HEK293 (cell line): Measurements from ENCODE around the gene MYO1F.

Source experiments
- AEBP2 ChIP-seq: fragments of 450-650 bp; formaldehyde crosslinking; IDR thresholded peaks from 2 replicates; pipeline ENCODE4 v1.5.1; 2016; ENCODE audit warnings: missing biosample characterization, missing genetic modification characterization, borderline replicate concordance
- ELK4 ChIP-seq: IDR thresholded peaks from 2 replicates; pipeline ENCODE4 v1.6.1; 2011; ENCODE audit warnings: mild to moderate bottlenecking, low read depth, low read length, borderline replicate concordance
- GLIS2 ChIP-seq: fragments of 450-650 bp; formaldehyde crosslinking; IDR thresholded peaks from 2 replicates; pipeline ENCODE4 v1.5.1; 2016; ENCODE audit warnings: missing biosample characterization, missing genetic modification characterization
- HOXA7 ChIP-seq: sonication (generic); formaldehyde crosslinking; IDR thresholded peaks from 2 replicates; pipeline ENCODE4 v1.8.1; 2022; ENCODE audit warnings: missing genetic modification reagents, borderline replicate concordance
- HOXC10 ChIP-seq: sonication (generic); formaldehyde crosslinking; IDR thresholded peaks from 2 replicates; pipeline ENCODE4 v1.8.1; 2023; ENCODE audit warnings: mild to moderate bottlenecking, missing genetic modification reagents
- PATZ1 ChIP-seq: fragments of 450-650 bp; formaldehyde crosslinking; IDR thresholded peaks from 2 replicates; pipeline ENCODE4 v1.5.1; 2016; ENCODE audit warnings: missing biosample characterization, missing genetic modification characterization
- REPIN1 ChIP-seq: fragments of 450-650 bp; formaldehyde crosslinking; IDR thresholded peaks from 2 replicates; pipeline ENCODE4 v1.5.1; 2017; ENCODE audit warnings: missing biosample characterization, missing genetic modification characterization, low read depth
- SALL2 ChIP-seq: fragments of 450-650 bp; formaldehyde crosslinking; IDR thresholded peaks from 2 replicates; pipeline ENCODE4 v1.5.0; 2017; ENCODE audit warnings: missing biosample characterization, mild to moderate bottlenecking, missing genetic modification characterization, borderline replicate concordance
- SCRT2 ChIP-seq: fragments of 450-650 bp; formaldehyde crosslinking; IDR thresholded peaks from 2 replicates; pipeline ENCODE4 v1.5.1; 2016; ENCODE audit warnings: missing biosample characterization, missing genetic modification characterization
- ZBTB1 ChIP-seq: fragments of 450-650 bp; formaldehyde crosslinking; IDR thresholded peaks from 2 replicates; pipeline ENCODE4 v1.5.1; 2016; ENCODE audit warnings: missing biosample characterization, missing genetic modification characterization
- ZBTB11 ChIP-seq: fragments of 450-650 bp; formaldehyde crosslinking; conservative IDR thresholded peaks from 2 replicates; pipeline ENCODE4 v1.5.1; 2016; ENCODE audit warnings: low read depth, missing biosample characterization, missing genetic modification characterization
- ZFHX2 ChIP-seq: fragments of 450-650 bp; formaldehyde crosslinking; conservative IDR thresholded peaks from 2 replicates; pipeline ENCODE4 v1.5.1; 2016; ENCODE audit warnings: missing biosample characterization, missing genetic modification characterization
- ZNF10 ChIP-seq: fragments of 450-650 bp; formaldehyde crosslinking; IDR thresholded peaks from 2 replicates; pipeline ENCODE4 v1.5.1; 2017; ENCODE audit warnings: missing biosample characterization, missing genetic modification characterization
- ZNF138 ChIP-seq: fragments of 450-650 bp; formaldehyde crosslinking; IDR thresholded peaks from 2 replicates; pipeline ENCODE4 v1.5.1; 2016; ENCODE audit warnings: missing biosample characterization, missing genetic modification characterization, borderline replicate concordance
- ZNF140 ChIP-seq: fragments of 450-650 bp; formaldehyde crosslinking; IDR thresholded peaks from 2 replicates; pipeline ENCODE4 v1.5.1; 2016; ENCODE audit warnings: missing biosample characterization, missing genetic modification characterization
- ZNF19 ChIP-seq: fragments of 450-650 bp; formaldehyde crosslinking; IDR thresholded peaks from 2 replicates; pipeline ENCODE4; 2016; ENCODE audit warnings: missing biosample characterization, missing genetic modification characterization, low read depth
- ZNF311 ChIP-seq: fragments of 450-650 bp; formaldehyde crosslinking; IDR thresholded peaks from 2 replicates; pipeline ENCODE4 v1.5.1; 2017; ENCODE audit warnings: missing biosample characterization, missing genetic modification characterization, borderline replicate concordance
- ZNF354C ChIP-seq: fragments of 450-650 bp; formaldehyde crosslinking; IDR thresholded peaks from 2 replicates; pipeline ENCODE4 v1.5.1; 2016; ENCODE audit warnings: missing biosample characterization, missing genetic modification characterization, low read depth, borderline replicate concordance
- ZNF398 ChIP-seq: fragments of 450-650 bp; formaldehyde crosslinking; IDR thresholded peaks from 2 replicates; pipeline ENCODE4 v1.5.1; 2017; ENCODE audit warnings: missing biosample characterization, missing genetic modification characterization
- ZNF404 ChIP-seq: fragments of 450-650 bp; formaldehyde crosslinking; IDR thresholded peaks from 2 replicates; pipeline ENCODE4 v1.5.1; 2017; ENCODE audit warnings: missing biosample characterization, missing genetic modification characterization
- ZNF514 ChIP-seq: fragments of 450-650 bp; formaldehyde crosslinking; IDR thresholded peaks from 2 replicates; pipeline ENCODE4 v1.5.1; 2016; ENCODE audit warnings: missing biosample characterization, missing genetic modification characterization
- ZNF544 ChIP-seq: fragments of 450-650 bp; formaldehyde crosslinking; IDR thresholded peaks from 2 replicates; pipeline ENCODE4 v1.5.0; 2017; ENCODE audit warnings: missing biosample characterization, missing genetic modification characterization
- ZNF555 ChIP-seq: fragments of 450-650 bp; formaldehyde crosslinking; conservative IDR thresholded peaks from 2 replicates; pipeline ENCODE4 v1.5.1; 2017; ENCODE audit warnings: missing biosample characterization, mild to moderate bottlenecking, missing genetic modification characterization, inconsistent platforms
- ZNF623 ChIP-seq: fragments of 450-650 bp; formaldehyde crosslinking; IDR thresholded peaks from 2 replicates; pipeline ENCODE4 v1.5.1; 2016; ENCODE audit warnings: missing biosample characterization, missing genetic modification characterization
- ZNF645 ChIP-seq: fragments of 450-650 bp; formaldehyde crosslinking; IDR thresholded peaks from 2 replicates; pipeline ENCODE4; 2016; ENCODE audit warnings: missing biosample characterization, missing genetic modification characterization
- ZNF660 ChIP-seq: fragments of 450-650 bp; IDR thresholded peaks from 2 replicates; pipeline ENCODE4 v1.5.1; 2018; ENCODE audit warnings: missing biosample characterization, mild to moderate bottlenecking, missing genetic modification characterization
- ZNF664 ChIP-seq: fragments of 450-650 bp; formaldehyde crosslinking; IDR thresholded peaks from 2 replicates; pipeline ENCODE4 v1.5.1; 2016; ENCODE audit warnings: missing biosample characterization, missing genetic modification characterization
- ZNF707 ChIP-seq: fragments of 450-650 bp; formaldehyde crosslinking; IDR thresholded peaks from 2 replicates; pipeline ENCODE4 v1.5.1; 2016; ENCODE audit warnings: missing biosample characterization, missing genetic modification characterization
- ZNF830 ChIP-seq: fragments of 450-650 bp; IDR thresholded peaks from 2 replicates; pipeline ENCODE4 v1.5.0; 2018; ENCODE audit warnings: missing biosample characterization, missing genetic modification characterization, low read depth, mild to moderate bottlenecking, moderate library complexity

Gene MYO1F

GRCh38 chr19:8592231-8593009, 15.2 kb upstream of the MYO1F start (continued):
- no peak for TF ChIP-seq ELK4
- TF ChIP-seq ZNF140 (tag by site-specific recombination) = no peak
- no peak for TF ChIP-seq ZNF138 (tag by site-specific recombination)
- TF ChIP-seq REPIN1 = no peak
- TF ChIP-seq ZNF514 = no peak
- TF ChIP-seq ZNF707 (tag by site-specific recombination) = no peak
- TF ChIP-seq SCRT2 (tag by site-specific recombination) = peak; percentile 72
- TF ChIP-seq ZNF555 (tag by site-specific recombination) = no peak
- no peak for TF ChIP-seq ZNF660 (tag by site-specific recombination)
- no peak for TF ChIP-seq ZNF404 (tag by site-specific recombination)
- no peak for TF ChIP-seq ZNF645
- TF ChIP-seq ZBTB1 = no peak
- no peak for TF ChIP-seq ZNF19 (tag by site-specific recombination)
- TF ChIP-seq PATZ1 (tag by site-specific recombination) = peak; percentile 85
- 0 out of 2 replicates have a peak, but pooled peaks have one; percentile 36 for TF ChIP-seq HOXC10
- no peak for TF ChIP-seq HOXA7 (CRISPR knock-in tag)
- no peak for TF ChIP-seq ZNF830 (tag by site-specific recombination)
- no peak for TF ChIP-seq ZNF354C (tag by site-specific recombination)
- peak; percentile 87 for TF ChIP-seq ZBTB11 (tag by site-specific recombination)
- no peak for TF ChIP-seq ZNF10
- TF ChIP-seq SALL2 = no peak
- TF ChIP-seq ZNF623 (tag by site-specific recombination) = no peak
- peak; percentile 57 for TF ChIP-seq ZFHX2 (tag by site-specific recombination)
- TF ChIP-seq ZNF398 (tag by site-specific recombination) = no peak
- no peak for TF ChIP-seq AEBP2
- TF ChIP-seq ZNF544 (tag by site-specific recombination) = no peak
- no peak for TF ChIP-seq ZNF664 (tag by site-specific recombination)
- no peak for TF ChIP-seq ZNF311 (tag by site-specific recombination)
- peak; percentile 96 for TF ChIP-seq GLIS2 (tag by site-specific recombination)
